HCEC 1CT (cell line): ENCODE data around the gene LCTL.
"Not testable (repeated sequence)": the region's sequence is repeated elsewhere in the genome, so short reads cannot be mapped to it uniquely, and the experiment has no call there.

Experiments used
- DNase-seq: peaks from one replicate; pipeline ENCODE4 v3.0.0-alpha.2; 2017

Gene LCTL

GRCh38 chr15:66590435-66590834 lies 24.6 kb upstream of the LCTL start:
- DNase-seq: no peak

GRCh38 chr15:66589429-66589828 lies 23.6 kb upstream of the LCTL start:
- not testable (repeated sequence) for DNase-seq

- DNase-seq: no peak
Measured at GRCh38 chr15:66588971-66589370, 23.2 kb upstream of the LCTL start.

GRCh38 chr15:66588537-66588936 lies 22.7 kb upstream of the LCTL start:
- DNase-seq: no peak

- no peak for DNase-seq
Measured at GRCh38 chr15:66587749-66588148, 22.0 kb upstream of the LCTL start.

- no peak for DNase-seq
Measured at GRCh38 chr15:66587020-66587419, 21.2 kb upstream of the LCTL start.

GRCh38 chr15:66586155-66586976 lies 20.6 kb upstream of the LCTL start:
- DNase-seq: no peak

GRCh38 chr15:66581972-66582537 lies 16.3 kb upstream of the LCTL start:
- no peak for DNase-seq

GRCh38 chr15:66580643-66581042 lies 14.8 kb upstream of the LCTL start:
- DNase-seq: no peak

GRCh38 chr15:66578286-66578875 lies 12.6 kb upstream of the LCTL start:
- DNase-seq: peak; percentile 87

- DNase-seq: no peak
Measured at GRCh38 chr15:66574596-66574950, 8.8 kb upstream of the LCTL start.

GRCh38 chr15:66573719-66574595 lies 8.2 kb upstream of the LCTL start:
- DNase-seq: no peak

GRCh38 chr15:66573348-66573718 lies 7.5 kb upstream of the LCTL start:
- DNase-seq: no peak

GRCh38 chr15:66572146-66572545 lies 6.3 kb upstream of the LCTL start:
- no peak for DNase-seq

- no peak for DNase-seq
Measured at GRCh38 chr15:66570842-66571478, 5.2 kb upstream of the LCTL start.

GRCh38 chr15:66570327-66570726 lies 4.5 kb upstream of the LCTL start:
- no peak for DNase-seq

GRCh38 chr15:66569461-66570137 lies 3.8 kb upstream of the LCTL start:
- DNase-seq: no peak

- no peak for DNase-seq
Measured at GRCh38 chr15:66567897-66568296, 2.1 kb upstream of the LCTL start.

GRCh38 chr15:66566963-66567531 lies 1.2 kb upstream of the LCTL start:
- DNase-seq: peak; percentile 63

- DNase-seq: no peak
Measured at GRCh38 chr15:66565141-66565641, 607 bp downstream of the LCTL start.

GRCh38 chr15:66564136-66565041 lies 1.4 kb downstream of the LCTL start:
- DNase-seq: no peak
